Stomach smooth muscle (tissue), 2 donors: ENCODE data around the gene DMBX1.

Experiments
- H3K27ac ChIP-seq: one replicate; pipeline ENCODE4 v1.7.0; 2013; ENCODE audit warnings: mild to moderate bottlenecking, low read length, inconsistent platforms
- H3K27me3 ChIP-seq, 2 donors: one replicate each; pipeline ENCODE4 v1.7.0; 2013; ENCODE audit warnings: low read length in 2 of 2; ENCODE audit not compliant: insufficient read depth in 2 of 2, control insufficient read depth in 1 of 2
- H3K36me3 ChIP-seq, 2 donors: one replicate each; pipeline ENCODE4 v1.7.0; 2013; ENCODE audit warnings: low read length in 2 of 2; ENCODE audit not compliant: control insufficient read depth in 2 of 2, insufficient read depth in 2 of 2
- H3K4me1 ChIP-seq: one replicate; pipeline ENCODE4 v1.7.0; 2013; ENCODE audit warnings: low read length; ENCODE audit not compliant: control insufficient read depth, insufficient read depth
- H3K4me3 ChIP-seq, 2 donors: one replicate each; pipeline ENCODE4 v1.7.0; 2013; ENCODE audit warnings: low read length in 2 of 2
- H3K9ac ChIP-seq, 2 donors: one replicate each; pipeline ENCODE4 v1.7.0; 2013; ENCODE audit warnings: low read length in 2 of 2, mild to moderate bottlenecking in 1 of 2
- H3K9me3 ChIP-seq, 2 donors: one replicate each; pipeline ENCODE4 v1.7.0; 2013; ENCODE audit warnings: low read length in 2 of 2; ENCODE audit not compliant: control insufficient read depth in 2 of 2
- donor health status: healthy.
- donor health status: Pancreatic carcinoma.

Gene DMBX1

GRCh38 chr1:46450160-46450517, 39.5 kb upstream of the DMBX1 start:
- Histone ChIP-seq H3K27ac (no peak overlapping the region), H3K4me3 (no peak overlapping the region), H3K36me3 (no peaks in the 10 kb centered on the region), H3K27me3 (peaks cover 30 to 40% of the 10 kb centered on the region in 2 donors), H3K9ac (no peak overlapping the region), H3K4me1 (peaks cover 12% of the 10 kb centered on the region), H3K9me3 (no peaks in the 10 kb centered on the region)

GRCh38 chr1:46451948-46452930, 37.4 kb upstream of the DMBX1 start:
- Histone ChIP-seq H3K9ac (no peak overlapping the region), H3K4me3 (no peak overlapping the region), H3K9me3 (no peaks in the 10 kb centered on the region), H3K27me3 (peaks cover 21 to 35% of the 10 kb centered on the region in 2 donors), H3K27ac (no peak overlapping the region), H3K4me1 (peaks cover 12% of the 10 kb centered on the region), H3K36me3 (no peaks in the 10 kb centered on the region)

GRCh38 chr1:46452931-46453325, 36.7 kb upstream of the DMBX1 start:
- H3K27ac ChIP-seq, result no peak overlapping the region
- no peaks in the 10 kb centered on the region for H3K36me3 ChIP-seq
- H3K4me3 ChIP-seq, result no peak overlapping the region
- no peak overlapping the region for H3K9ac ChIP-seq
- H3K4me1 ChIP-seq, result peaks cover 8% of the 10 kb centered on the region
- H3K27me3 ChIP-seq, result peaks cover 14 to 28% of the 10 kb centered on the region in 2 donors
- no peaks in the 10 kb centered on the region for H3K9me3 ChIP-seq

GRCh38 chr1:46453449-46453848, 36.2 kb upstream of the DMBX1 start:
- H3K27me3 ChIP-seq, result peaks cover 8 to 27% of the 10 kb centered on the region in 2 donors
- no peak overlapping the region for H3K27ac ChIP-seq
- no peak overlapping the region for H3K9ac ChIP-seq
- peaks cover 3% of the 10 kb centered on the region for H3K4me1 ChIP-seq
- no peaks in the 10 kb centered on the region for H3K36me3 ChIP-seq
- no peaks in the 10 kb centered on the region for H3K9me3 ChIP-seq
- H3K4me3 ChIP-seq, result no peak overlapping the region

GRCh38 chr1:46455951-46456350, 33.7 kb upstream of the DMBX1 start:
- Histone ChIP-seq H3K36me3 (no peaks in the 10 kb centered on the region), H3K4me1 (no peaks in the 10 kb centered on the region), H3K27ac (no peak overlapping the region), H3K9ac (no peak overlapping the region), H3K9me3 (no peaks in the 10 kb centered on the region), H3K27me3 (peaks cover 5 to 24% of the 10 kb centered on the region in 2 donors), H3K4me3 (no peak overlapping the region)

GRCh38 chr1:46456411-46456963, 33.1 kb upstream of the DMBX1 start:
- H3K36me3 ChIP-seq, result no peaks in the 10 kb centered on the region
- H3K27me3 ChIP-seq, result peaks cover 5 to 24% of the 10 kb centered on the region in 2 donors
- no peak overlapping the region for H3K4me3 ChIP-seq
- H3K9ac ChIP-seq, result no peak overlapping the region
- H3K9me3 ChIP-seq, result no peaks in the 10 kb centered on the region
- H3K4me1 ChIP-seq, result no peaks in the 10 kb centered on the region
- H3K27ac ChIP-seq, result no peak overlapping the region

- Histone ChIP-seq H3K36me3 (no peaks in the 10 kb centered on the region), H3K9ac (no peak overlapping the region), H3K4me3 (no peak overlapping the region), H3K27ac (no peak overlapping the region), H3K9me3 (no peaks in the 10 kb centered on the region), H3K27me3 (peaks cover 3 to 22% of the 10 kb centered on the region in 2 donors), H3K4me1 (no peaks in the 10 kb centered on the region)
Observed at GRCh38 chr1:46457178-46457577, 32.5 kb upstream of the DMBX1 start.

- H3K27ac ChIP-seq, result no peak overlapping the region
- H3K36me3 ChIP-seq, result no peaks in the 10 kb centered on the region
- H3K4me1 ChIP-seq, result no peaks in the 10 kb centered on the region
- no peaks in the 10 kb centered on the region for H3K9me3 ChIP-seq
- peaks cover 3 to 20% of the 10 kb centered on the region in 2 donors for H3K27me3 ChIP-seq
- H3K9ac ChIP-seq, result no peak overlapping the region
- H3K4me3 ChIP-seq, result no peak overlapping the region
Observed at GRCh38 chr1:46458190-46458589, 31.4 kb upstream of the DMBX1 start.

- Histone ChIP-seq H3K36me3 (no peaks in the 10 kb centered on the region), H3K4me3 (no peak overlapping the region), H3K27me3 (peaks cover 3 to 17% of the 10 kb centered on the region in 2 donors), H3K9me3 (no peaks in the 10 kb centered on the region), H3K27ac (no peak overlapping the region), H3K9ac (no peak overlapping the region), H3K4me1 (no peaks in the 10 kb centered on the region)
Observed at GRCh38 chr1:46458846-46459245, 30.8 kb upstream of the DMBX1 start.

- H3K27me3 ChIP-seq, result peaks cover 3 to 16% of the 10 kb centered on the region in 2 donors
- no peak overlapping the region for H3K9ac ChIP-seq
- no peaks in the 10 kb centered on the region for H3K9me3 ChIP-seq
- H3K4me1 ChIP-seq, result no peaks in the 10 kb centered on the region
- no peaks in the 10 kb centered on the region for H3K36me3 ChIP-seq
- no peak overlapping the region for H3K27ac ChIP-seq
- H3K4me3 ChIP-seq, result no peak overlapping the region
Observed at GRCh38 chr1:46459315-46459714, 30.3 kb upstream of the DMBX1 start.
